Measurements from ENCODE around the gene PDZRN4. TPM values are rescaled to one million over a fixed set of nuclear protein-coding genes. Genes with fewer than 3 reads are reported as not detected.

The PDZRN4 gene
- polyA plus RNA-seq, 3 donors = not detected

GRCh38 chr12:41364211-41364610 lies 176.1 kb downstream of the PDZRN4 start:
- DNase-seq = no peak
- H3K4me2 ChIP-seq (replicated peaks; ENCODE audit: extremely low read depth, low read length, poor library complexity, severe bottlenecking) = no peak overlapping the region
- H3K4me3 ChIP-seq (replicated peaks in 1 of 3; ENCODE audit: low read depth in 2 of 3, low read length in 3 of 3) = no peak overlapping the region
- no peak overlapping the region for H2AFZ ChIP-seq (ENCODE audit: insufficient read depth, low read depth, low read length, poor library complexity, severe bottlenecking)
- Mint-ChIP-seq H3K4me1 (no peaks in the 10 kb centered on the region), H3K27me3 (ENCODE audit: low read depth in 3 of 3) (peaks cover 0 to 2% (median 0%) of the 10 kb centered on the region in 3 donors), H3K9me3 (peaks cover 2 to 9% (median 6%) of the 10 kb centered on the region in 7 donors), H3K36me3 (no peaks in the 10 kb centered on the region), H3K27ac (no peak overlapping the region), H3K4me3 (no peak overlapping the region)
- H3K4me1 ChIP-seq (ENCODE audit: control insufficient read depth in 1 of 2, insufficient read depth in 2 of 2, low read length in 2 of 2) = no peaks in the 10 kb centered on the region
- no peaks in the 10 kb centered on the region for H3K27me3 ChIP-seq (ENCODE audit: control insufficient read depth in 2 of 2, insufficient read depth in 2 of 2, low read length in 2 of 2)
- H3K9me3 ChIP-seq (replicated peaks in 1 of 2; ENCODE audit: control insufficient read depth in 1 of 2, insufficient read depth in 1 of 2, low read length in 2 of 2) = peaks cover 0 to 7% of the 10 kb centered on the region in 2 donors
- no CpG with 5 or more reads among the region's 1 CpG for WGBS (ENCODE audit: insufficient coverage)
- no peaks in the 10 kb centered on the region for H4K20me1 ChIP-seq (ENCODE audit: insufficient read depth, low read length)
- no peak overlapping the region for H3K27ac ChIP-seq (ENCODE audit: low read depth in 1 of 2, low read length in 2 of 2)
- H3K36me3 ChIP-seq (replicated peaks in 1 of 2; ENCODE audit: control insufficient read depth in 1 of 2, insufficient read depth in 2 of 2, low read length in 2 of 2) = no peaks in the 10 kb centered on the region
- no peaks in the 10 kb centered on the region for H3K79me2 ChIP-seq (ENCODE audit: insufficient read depth, low read length)
- TF ChIP-seq CTCF (IDR thresholded peaks at IDR 0.05) = no peak
- no peak overlapping the region for H3K9ac ChIP-seq (ENCODE audit: insufficient read depth, low read length, poor library complexity, severe bottlenecking)
- intact Hi-C loops (cut with micrococcal nuclease) = no loop called here

GRCh38 chr12:41365653-41366171 lies 177.6 kb downstream of the PDZRN4 start:
- intact Hi-C loops (cut with micrococcal nuclease) = no loop called here
- Mint-ChIP-seq H3K4me3 (no peak overlapping the region), H3K4me1 (no peaks in the 10 kb centered on the region), H3K36me3 (no peaks in the 10 kb centered on the region), H3K27me3 (ENCODE audit: low read depth in 3 of 3) (no peaks in the 10 kb centered on the region), H3K9me3 (peaks cover 2 to 8% (median 3%) of the 10 kb centered on the region in 7 donors), H3K27ac (no peak overlapping the region)
- no peaks in the 10 kb centered on the region for H3K4me1 ChIP-seq (ENCODE audit: control insufficient read depth in 1 of 2, insufficient read depth in 2 of 2, low read length in 2 of 2)
- H2AFZ ChIP-seq (ENCODE audit: insufficient read depth, low read depth, low read length, poor library complexity, severe bottlenecking) = no peak overlapping the region
- no peaks in the 10 kb centered on the region for H3K36me3 ChIP-seq (replicated peaks in 1 of 2; ENCODE audit: control insufficient read depth in 1 of 2, insufficient read depth in 2 of 2, low read length in 2 of 2)
- no peak overlapping the region for H3K27ac ChIP-seq (ENCODE audit: low read depth in 1 of 2, low read length in 2 of 2)
- H3K4me3 ChIP-seq (replicated peaks in 1 of 3; ENCODE audit: low read depth in 2 of 3, low read length in 3 of 3) = no peak overlapping the region
- no peak overlapping the region for H3K4me2 ChIP-seq (replicated peaks; ENCODE audit: extremely low read depth, low read length, poor library complexity, severe bottlenecking)
- H3K79me2 ChIP-seq (ENCODE audit: insufficient read depth, low read length) = no peaks in the 10 kb centered on the region
- WGBS (ENCODE audit: insufficient coverage) = 67% methylated on average over 1 of the region's 2 CpGs
- H4K20me1 ChIP-seq (ENCODE audit: insufficient read depth, low read length) = no peaks in the 10 kb centered on the region
- H3K9me3 ChIP-seq (replicated peaks in 1 of 2; ENCODE audit: control insufficient read depth in 1 of 2, insufficient read depth in 1 of 2, low read length in 2 of 2) = peaks cover 0 to 7% of the 10 kb centered on the region in 2 donors
- TF ChIP-seq CTCF (IDR thresholded peaks at IDR 0.05) = no peak
- no peaks in the 10 kb centered on the region for H3K27me3 ChIP-seq (ENCODE audit: control insufficient read depth in 2 of 2, insufficient read depth in 2 of 2, low read length in 2 of 2)
- H3K9ac ChIP-seq (ENCODE audit: insufficient read depth, low read length, poor library complexity, severe bottlenecking) = no peak overlapping the region
- DNase-seq = no peak

All from CD14-positive monocyte (primary cell).